GM21381 (cell line): ENCODE measurements around the gene AUNIP.

Experiments used
- ATAC-seq: cut with Tn5 transposase; IDR thresholded peaks from one replicate; pipeline ENCODE4 v1.9.1; 2021; ENCODE audit warnings: mild to moderate bottlenecking, moderate library complexity; ENCODE audit not compliant: unreplicated experiment

The AUNIP gene

GRCh38 chr1:25858906-25859789 lies at the start of gene AUNIP:
AUNIP (minus strand) TSS chr1:25859457; CDS start chr1:25859357, 100 bp downstream.
- ATAC-seq, result peak; percentile 89

- no peak for ATAC-seq
These were observed 49.8 kb upstream of the AUNIP start for GRCh38 chr1:25909040-25909439.

GRCh38 chr1:25908161-25908560 lies 48.9 kb upstream of the AUNIP start:
- ATAC-seq, result no peak

GRCh38 chr1:25907601-25908000 lies 48.3 kb upstream of the AUNIP start:
- no peak for ATAC-seq

- ATAC-seq, result no peak
These were observed 47.5 kb upstream of the AUNIP start for GRCh38 chr1:25906644-25907300.

- peak; percentile 71 for ATAC-seq
These were observed 46.7 kb upstream of the AUNIP start, which contains the start of gene STMN1 for GRCh38 chr1:25905680-25906643. STMN1 (minus strand) TSS chr1:25906419; CDS start chr1:25904676, 1,743 bp downstream.

- peak; percentile 67 for ATAC-seq
These were observed 45.9 kb upstream of the AUNIP start for GRCh38 chr1:25904943-25905679.

- ATAC-seq, result no peak
These were observed 44.7 kb upstream of the AUNIP start for GRCh38 chr1:25903986-25904385.

- no peak for ATAC-seq
These were observed 43.2 kb upstream of the AUNIP start for GRCh38 chr1:25902462-25902861.

- ATAC-seq, result no peak
These were observed 41.0 kb upstream of the AUNIP start for GRCh38 chr1:25900219-25900618.

- ATAC-seq, result no peak
These were observed 40.5 kb upstream of the AUNIP start for GRCh38 chr1:25899792-25900191.

GRCh38 chr1:25898223-25899015 lies 39.2 kb upstream of the AUNIP start:
- no peak for ATAC-seq

- no peak for ATAC-seq
These were observed 38.5 kb upstream of the AUNIP start for GRCh38 chr1:25897754-25898153.

GRCh38 chr1:25896266-25896665 lies 37.0 kb upstream of the AUNIP start:
- no peak for ATAC-seq

GRCh38 chr1:25895365-25895990 lies 36.2 kb upstream of the AUNIP start:
- ATAC-seq, result peak; percentile 79

GRCh38 chr1:25893116-25893515 lies 33.9 kb upstream of the AUNIP start:
- ATAC-seq, result no peak

- ATAC-seq, result no peak
These were observed 32.3 kb upstream of the AUNIP start for GRCh38 chr1:25891606-25892005.

- no peak for ATAC-seq
These were observed 31.2 kb upstream of the AUNIP start for GRCh38 chr1:25890239-25891034.
